GM19328 (cell line): Measurements from ENCODE around the gene RPS15A.
A peak's percentile ranks its signal among the peaks of the same experiment; 100 is the strongest.
"Not testable (repeated sequence)": the region's sequence is repeated elsewhere in the genome, so short reads cannot be mapped to it uniquely, and the experiment has no call there.

ENCODE experiments used
- ATAC-seq: cut with Tn5 transposase; IDR thresholded peaks from one replicate; pipeline ENCODE4 v1.9.1; 2021; ENCODE audit warnings: mild to moderate bottlenecking, moderate library complexity; ENCODE audit not compliant: unreplicated experiment

RPS15A gene

DNA sequence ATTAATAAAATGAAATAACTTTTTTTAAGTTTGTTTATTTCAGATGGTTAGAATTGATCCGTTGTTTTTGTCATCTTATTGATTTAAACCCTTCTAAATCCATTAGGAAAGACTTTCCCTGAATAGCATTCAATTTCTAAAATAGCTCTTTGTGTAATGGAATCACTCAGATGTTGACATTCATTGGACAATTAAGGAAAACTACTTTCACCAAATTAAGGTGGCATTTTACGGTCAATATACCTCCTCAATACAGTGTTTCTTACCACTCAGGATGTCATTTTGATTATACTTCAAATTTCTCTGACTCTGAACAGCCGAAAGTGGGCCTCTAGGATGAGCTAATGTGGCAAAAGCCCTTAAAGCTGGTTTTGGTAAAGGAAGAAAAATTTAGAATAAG is 9.4 kb upstream of the RPS15A start:
- ATAC-seq: no peak

DNA sequence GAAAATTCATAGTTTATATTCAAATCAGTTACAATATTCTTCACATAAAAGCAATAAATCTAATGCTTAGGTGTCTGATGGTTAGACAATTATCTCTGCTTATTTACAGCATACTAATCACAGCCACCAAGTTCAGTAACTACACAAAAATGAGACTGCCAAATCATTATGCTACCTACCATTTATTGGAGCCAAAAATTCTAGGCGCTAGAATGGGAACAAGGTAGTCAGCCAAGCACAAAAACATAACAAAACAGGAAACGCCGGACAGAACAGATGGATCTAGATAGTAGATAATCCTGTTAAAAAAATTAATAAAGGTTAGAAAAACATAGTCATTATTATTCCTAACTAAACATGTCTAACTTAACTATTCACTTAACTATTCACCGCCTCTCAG is 7.6 kb upstream of the RPS15A start:
- ATAC-seq: no peak

DNA sequence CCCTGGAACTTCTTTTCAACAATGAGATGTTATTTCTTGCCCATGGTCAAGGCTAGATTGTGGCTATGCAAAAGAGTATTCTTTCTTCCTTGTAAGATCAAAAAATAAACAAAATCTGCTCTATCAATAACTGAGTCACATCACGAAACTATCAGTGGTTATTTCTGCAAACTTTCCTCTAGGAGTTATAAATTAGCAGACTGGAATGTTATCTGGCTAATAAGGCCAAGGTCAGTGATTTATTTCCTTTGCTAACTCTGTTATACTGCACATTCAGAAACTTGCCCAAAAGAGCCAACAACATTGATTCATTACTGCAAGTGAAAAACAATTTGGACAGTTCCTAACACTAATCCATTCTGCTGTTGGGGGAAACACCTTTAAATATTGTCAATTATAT is 6.2 kb upstream of the RPS15A start:
- ATAC-seq: no peak

DNA sequence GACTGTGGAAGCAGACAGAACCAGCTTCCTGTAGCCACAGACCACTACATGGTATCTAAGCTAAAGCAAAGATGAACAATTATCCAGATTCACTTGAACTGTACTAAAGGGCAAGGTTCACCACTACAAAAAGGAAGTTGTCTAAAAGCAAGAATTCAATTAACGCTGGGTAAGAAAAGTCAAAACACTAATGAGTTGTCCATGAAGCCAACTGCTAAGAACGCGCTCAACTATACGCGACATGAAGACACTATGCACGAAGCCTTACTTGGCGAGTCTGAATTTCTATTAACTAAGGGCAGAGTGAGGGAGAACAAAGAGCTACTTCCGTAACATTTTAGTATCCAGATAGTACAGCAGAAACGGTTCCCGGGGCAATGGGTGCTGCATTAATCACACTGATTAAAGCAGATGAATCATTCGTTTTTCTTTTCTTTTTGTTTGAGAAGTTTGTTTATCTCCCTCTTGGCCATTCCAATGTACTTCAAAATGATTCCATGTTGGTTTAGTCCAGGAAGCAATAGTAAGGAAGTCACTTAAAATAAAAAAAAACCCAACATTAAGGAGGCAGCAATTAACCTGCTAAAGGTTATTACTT is 2.8 kb upstream of the RPS15A start:
- no peak for ATAC-seq

DNA sequence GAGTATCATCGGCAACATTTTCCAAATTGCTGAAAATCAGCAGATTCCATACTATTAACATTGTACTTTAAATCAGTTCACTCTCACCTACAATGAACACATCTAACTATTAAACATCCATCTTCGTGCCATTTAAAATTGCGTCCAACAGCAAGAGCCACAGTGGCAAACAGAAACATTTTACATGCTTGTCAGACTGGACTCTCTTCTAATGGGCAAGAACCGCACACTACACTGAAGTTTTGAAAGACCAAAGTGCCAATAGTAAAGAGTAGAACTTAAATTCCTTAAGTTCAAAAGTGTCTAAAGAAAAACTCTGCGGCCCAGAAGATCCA is 652 bp downstream of the RPS15A start:
- no peak for ATAC-seq

DNA sequence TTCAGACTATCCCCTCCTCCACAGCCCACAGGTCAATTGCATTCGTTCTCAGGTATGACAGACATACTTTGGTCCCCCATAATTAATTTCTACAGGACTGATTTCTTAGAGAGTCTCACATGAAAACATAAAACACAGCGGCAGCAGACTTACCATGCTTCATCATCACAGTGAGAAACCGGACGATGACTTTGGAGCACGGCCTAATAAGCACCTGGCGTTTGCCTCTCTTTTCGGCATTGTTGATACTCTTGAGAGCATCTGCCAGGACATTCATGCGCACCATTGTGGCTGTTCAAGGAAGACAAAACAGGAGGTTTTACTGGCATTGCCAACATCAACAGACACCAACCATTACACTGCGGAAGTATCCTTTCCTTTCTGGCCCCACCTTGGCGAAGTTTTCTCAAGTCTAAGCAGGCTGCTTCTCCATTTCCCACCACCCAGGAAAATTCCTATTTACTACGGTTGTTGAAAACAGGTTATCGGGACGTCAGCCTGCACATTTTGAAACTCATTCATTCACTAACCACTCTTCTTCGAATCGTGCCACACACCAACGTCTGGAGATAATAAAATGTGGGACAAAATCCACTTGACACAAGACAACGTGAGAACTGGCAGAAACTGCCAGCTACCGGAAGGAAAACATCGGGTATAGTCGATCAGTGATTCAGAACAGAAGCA is 1.2 kb downstream of the RPS15A start:
- no peak for ATAC-seq

DNA sequence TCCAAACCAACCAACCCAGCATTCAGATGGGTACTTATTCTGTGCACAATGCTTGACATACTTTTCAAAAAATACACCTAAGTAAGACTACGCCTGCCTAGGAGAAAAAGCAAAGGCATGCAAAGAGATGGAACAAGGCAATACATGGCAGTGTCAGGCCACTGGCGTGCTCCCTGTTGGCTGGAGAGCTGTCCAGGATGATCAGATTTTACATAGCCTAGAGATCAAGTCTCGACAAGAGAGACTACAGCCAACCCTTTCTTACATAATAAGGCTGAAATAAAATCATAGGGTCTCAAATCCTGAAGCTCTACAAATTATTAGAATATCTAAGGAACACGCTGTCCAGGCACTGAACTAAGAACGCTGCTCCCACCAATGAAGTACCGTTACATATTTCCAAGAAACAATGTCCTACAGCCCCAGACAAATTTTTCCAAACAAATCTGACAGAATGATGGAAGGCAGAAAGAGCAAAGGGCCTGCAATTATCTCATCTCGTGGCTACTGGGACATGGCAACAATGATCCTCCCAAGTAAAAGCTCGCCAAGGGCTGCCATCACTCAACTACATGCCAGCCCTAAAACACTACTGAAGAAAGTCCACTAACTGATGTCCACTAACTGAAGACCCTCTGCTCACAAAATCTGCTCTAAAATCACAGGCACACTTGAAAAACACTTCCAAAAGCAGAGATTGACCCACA is 5.1 kb downstream of the RPS15A start:
- ATAC-seq: no peak

DNA sequence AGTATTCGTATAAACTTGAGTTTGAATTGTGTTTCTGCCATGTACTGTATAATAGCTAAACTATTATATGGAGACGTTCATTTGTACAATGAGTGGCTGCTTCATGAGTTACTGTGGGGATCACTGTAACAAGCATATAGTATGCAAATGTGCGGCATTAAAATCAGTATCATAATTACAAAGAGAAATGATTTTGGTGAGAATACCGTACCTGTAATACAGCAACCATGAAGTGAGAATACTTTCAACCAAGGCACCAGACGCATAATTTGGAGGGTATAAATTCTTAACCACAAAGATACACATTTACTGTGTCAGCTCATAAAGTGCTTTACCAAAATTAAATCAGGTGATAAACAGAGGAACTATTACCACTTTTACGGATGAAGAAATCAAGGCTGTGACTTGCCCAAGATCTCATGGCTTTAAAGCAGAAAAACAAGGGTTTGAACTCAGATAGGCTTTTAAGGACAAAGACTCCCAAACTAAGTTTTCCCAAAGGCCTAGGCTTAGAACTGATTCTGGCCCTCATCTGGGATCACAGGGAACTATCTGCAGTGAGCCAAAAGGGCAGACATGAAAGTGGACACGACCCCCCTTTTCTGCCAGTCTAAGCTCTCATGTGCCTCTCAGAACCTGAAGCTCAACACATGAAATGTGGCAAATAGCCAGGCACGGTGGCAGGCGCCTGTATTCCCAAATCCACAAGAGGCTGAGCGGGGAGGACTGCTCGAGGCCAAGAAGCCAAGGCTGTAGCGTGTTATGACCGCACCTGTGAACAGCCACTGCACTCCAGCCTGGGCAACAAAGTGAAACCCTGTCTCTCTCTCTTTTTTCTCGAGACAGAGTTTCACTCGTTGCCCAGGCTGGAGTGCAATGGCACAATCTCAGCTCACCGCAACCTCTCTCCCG is 6.4 kb downstream of the RPS15A start:
- no peak for ATAC-seq

DNA sequence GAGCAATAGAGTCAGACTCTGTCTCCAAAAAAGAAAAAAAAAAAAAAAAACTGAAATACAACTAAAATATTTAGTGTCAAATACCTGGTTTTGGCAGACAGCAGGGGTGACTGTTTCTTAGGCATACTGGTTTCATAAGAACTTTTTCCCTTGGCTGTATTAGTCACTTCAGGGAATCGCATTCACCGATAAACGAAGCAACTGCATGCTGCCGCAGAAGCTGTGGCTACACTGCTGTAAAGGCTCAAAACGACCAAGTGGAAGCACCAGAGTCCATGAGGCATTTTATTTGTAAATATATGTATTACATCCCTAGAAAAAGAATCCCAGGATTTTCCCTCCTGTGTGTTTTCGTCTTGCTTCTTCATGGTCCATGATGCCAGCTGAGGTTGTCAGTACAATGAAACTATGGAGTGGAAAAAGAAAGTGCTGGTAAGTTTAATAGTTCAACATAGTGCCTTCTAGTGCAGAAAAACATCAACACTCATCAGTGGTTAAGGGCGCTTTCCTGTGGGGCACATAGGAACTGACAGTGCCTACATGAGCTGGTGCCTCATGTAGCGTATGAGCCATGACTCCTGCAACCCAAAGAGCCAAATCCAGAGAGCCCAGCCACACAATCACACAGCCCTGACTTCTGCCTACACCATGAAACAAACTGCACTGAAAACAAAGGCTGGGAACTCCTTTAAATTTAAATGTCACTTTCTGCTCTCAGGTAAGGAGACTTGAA is 7.3 kb downstream of the RPS15A start:
- ATAC-seq: no peak

DNA sequence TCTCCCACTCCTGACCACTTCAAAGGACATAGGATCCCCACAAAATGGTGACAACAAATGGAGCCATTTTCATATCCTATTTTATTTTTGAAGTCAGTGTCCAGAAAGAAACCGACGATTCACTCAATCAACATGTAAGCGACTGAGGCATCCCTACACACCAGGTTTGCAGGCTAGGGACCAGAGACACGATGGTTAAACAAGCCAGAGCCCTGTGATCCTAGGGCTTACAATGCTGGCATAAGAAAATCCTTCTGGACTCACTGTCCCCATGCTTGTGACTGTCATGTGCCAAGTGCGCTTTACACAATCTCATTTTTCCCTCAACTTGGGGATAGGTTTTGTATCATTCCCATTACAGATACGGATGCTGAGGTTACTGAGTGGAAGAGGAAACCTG is 8.9 kb downstream of the RPS15A start:
- ATAC-seq: not testable (repeated sequence)

DNA sequence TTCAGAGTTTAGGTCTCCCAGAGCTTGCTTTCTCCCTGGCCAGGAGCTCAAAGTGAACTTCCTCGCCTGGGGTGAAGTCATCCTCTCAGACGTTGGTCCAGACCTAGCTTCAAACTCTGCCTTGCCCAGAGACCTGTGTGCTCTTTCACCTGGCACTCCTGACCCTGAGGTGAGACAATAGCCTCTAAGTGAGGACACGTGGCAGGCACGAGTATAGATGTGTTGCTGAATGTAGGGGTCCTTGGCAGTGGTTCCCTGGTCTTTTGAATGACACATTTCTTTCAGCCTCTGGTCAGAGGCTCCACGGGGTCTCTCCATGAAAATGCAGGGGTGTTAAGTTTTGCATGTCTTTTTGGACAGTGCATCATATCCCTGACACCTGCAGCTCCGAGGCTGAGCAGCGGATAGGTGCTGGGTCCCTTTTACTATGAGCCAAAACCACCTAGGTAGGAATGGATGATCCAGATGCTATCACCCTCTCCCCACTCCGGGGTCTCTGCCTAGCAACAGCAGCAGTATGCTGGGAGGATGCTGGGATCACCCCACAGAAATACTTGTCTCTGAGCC is 9.6 kb downstream of the RPS15A start:
- ATAC-seq: not testable (repeated sequence)

DNA sequence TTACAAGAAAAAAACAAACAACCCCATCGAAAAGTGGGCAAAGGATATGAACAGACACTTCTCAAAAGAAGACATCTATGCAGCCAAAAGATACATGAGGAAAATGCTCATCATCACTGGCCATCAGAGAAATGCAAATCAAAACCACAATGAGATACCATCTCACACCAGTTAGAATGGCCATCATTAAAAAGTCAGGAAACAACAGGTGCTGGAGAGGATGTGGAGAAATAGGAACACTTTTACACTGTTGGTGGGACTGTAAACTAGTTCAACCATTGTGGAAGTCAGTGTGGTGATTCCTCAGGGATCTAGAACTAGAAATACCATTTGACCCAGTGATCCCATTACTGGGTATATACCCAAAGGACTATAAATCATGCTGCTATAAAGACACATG is 12.5 kb downstream of the RPS15A start:
- ATAC-seq: not testable (repeated sequence)

DNA sequence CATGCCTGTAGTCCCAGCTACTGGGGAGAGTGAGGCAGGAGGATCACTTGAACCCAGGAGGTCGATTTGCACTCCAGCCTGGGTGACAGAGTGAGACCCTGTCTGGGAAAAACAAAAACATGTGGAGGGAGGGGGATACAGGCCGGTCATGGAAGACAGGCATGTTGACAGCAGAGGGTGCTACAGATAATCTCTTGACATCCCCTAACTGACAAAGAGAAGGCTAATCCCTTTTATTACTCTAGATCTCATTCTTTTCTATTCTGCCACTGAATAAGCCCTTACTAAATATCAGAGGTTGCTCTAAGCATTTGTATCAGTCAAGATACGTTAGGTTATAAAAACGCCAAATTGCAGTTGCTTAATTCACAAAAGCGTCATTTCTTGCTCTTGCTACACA is 13.8 kb downstream of the RPS15A start:
- ATAC-seq: not testable (repeated sequence)

DNA sequence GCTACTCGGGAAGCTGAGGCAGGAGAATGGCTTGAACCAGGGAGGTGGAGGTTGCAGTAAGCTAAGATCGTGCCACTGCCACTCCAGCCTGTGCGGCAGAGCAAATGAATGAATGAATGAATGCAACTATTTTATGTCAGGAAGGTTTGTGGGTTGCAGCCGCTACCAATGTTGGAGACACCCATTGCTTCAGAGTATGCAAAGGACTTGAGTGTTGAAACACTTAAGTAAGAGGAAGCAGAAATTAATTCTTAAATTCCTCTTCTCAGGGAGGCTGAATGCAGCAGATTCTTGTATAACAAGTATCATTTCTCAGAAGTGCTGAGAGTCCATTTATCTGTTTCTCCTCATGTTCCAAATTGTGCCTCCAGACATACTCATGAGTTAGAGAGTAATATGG is 15.5 kb downstream of the RPS15A start:
- ATAC-seq: not testable (repeated sequence)

DNA sequence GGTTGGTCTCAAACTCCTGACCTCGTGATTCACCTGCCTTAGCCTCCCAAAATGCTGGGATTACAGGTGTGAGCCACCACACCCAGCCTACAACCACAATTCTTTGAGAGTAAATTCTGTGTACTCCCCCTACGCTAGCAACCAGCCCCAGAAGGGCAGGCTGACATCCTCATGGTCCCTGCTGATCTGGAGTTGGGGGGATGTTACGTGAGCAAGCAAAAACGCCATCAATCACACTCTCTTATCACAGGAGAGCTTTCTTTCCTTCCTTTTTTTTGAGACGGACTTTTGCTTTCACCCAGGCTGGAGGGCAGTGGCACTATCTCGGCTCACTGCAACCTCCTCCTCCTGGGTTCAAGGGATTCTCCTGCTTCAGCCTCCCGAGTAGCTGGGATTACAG is 18.0 kb downstream of the RPS15A start:
- not testable (repeated sequence) for ATAC-seq

DNA sequence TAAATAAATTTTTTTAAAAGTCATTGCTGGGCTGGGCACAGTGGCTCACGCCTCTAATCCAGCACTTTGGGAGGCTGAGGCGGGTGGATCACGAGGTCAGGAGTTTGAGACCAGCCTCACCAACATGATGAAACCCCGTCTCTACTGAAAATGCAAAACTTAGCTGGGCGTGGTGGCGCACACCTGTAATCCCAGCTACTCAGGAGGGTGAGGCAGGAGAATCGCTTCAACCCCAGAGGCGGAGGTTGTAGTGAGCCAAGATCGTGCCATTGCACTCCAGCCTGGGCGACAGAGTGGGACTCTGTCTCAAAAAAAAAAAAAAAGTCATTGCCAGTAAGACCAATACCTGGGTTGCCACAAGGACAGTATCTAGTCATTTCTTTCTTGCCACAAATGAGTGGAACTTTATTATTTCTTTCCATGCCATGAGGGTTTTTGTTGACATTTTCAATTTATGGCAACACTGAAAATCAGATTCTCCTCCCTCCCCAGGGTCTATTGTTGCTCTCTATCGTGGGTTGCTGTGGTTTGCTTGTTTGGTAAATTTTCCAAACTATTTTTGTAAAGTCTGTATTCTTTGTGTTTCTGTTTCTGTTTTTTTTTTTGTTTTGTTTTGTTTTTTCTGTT is 19.7 kb downstream of the RPS15A start:
- ATAC-seq: not testable (repeated sequence)

DNA sequence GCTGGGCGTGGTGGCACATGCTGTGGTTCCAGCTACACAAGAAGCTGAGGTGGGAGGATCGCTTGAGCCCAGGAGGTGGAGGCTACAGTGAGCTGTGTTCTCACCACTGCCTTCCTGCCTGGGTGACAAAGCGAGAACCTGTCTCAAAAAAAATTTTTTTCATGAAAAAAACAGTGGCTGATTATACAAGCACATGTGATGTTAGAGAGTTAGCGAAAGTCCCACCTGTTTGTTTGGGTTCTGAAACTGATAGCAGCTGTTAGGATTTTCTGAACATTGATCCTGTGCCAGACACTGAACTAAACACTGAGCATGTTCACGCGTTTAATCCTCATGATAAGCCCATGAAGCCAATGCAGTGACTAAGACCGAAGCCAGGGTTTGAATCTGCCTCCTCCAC is 22.9 kb downstream of the RPS15A start:
- not testable (repeated sequence) for ATAC-seq

DNA sequence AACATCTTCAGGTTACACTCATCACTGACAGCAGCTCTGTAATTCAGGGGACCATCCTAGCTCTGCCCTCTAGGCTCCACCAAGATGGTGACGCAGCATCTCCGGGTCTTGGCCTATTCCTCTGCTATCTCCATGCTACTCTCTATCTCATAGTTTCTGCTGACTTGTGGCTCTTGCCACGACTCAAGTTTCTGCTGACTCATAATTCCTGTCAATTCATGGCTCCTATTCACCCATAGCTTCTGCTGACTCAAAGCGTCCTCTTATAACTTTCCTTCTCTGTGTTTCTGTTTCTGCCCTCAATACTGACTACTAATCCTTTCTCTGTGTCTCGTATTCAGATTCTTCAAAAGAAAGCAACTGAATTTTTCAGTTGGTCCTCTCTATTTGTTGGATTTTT is 27.4 kb downstream of the RPS15A start:
- not testable (repeated sequence) for ATAC-seq

DNA sequence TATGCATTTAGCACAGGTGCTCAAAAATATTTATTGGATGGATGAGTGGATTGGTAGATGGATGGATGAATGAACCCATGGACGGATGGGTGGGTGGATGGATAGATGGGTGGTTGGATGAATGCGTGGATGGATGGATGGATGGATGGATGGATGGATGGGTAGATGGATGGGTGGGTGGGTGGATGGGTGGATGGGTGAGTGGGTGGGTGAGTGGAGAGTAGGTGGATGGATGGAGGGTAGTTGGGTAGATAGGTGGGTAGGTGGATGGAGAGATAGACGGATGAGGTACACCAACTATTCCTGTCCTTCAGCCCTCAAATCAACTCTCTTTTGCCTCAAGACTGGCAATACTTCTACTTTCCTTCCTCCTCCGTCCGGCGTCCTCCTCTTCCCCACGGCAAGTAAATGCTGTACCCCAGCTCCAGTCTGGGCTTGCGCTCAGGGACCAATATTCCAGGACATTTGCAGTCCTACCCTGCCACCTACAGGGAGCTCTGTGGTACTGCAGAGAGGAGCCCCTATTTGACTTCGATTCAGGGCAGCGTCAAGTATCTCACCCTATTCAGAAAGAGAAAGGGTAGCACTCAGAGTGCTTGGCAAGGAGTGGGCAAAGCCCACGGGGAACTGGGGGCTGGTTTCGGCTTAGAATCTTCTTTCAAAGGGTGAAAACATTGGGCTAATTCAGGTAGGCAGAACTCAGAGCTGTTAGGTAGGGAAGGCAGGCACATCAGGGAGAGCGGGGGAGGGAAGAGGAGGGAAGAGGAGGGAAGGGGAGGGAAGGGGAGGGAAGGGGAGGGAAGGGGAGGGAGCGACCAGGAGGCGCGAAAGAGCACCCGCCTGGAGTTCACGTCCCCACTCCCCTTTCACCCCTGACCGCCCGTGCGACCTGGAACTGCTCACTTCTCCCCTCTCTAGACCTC is 30.3 kb downstream of the RPS15A start:
- peak; percentile 69 for ATAC-seq
